Measurements from ENCODE around the gene GRAMD4. TPM values are rescaled to one million over a fixed set of nuclear protein-coding genes. Genes with fewer than 3 reads are reported as not detected.

The GRAMD4 gene
- total and polyA plus RNA-seq, 10 donors, result 16.0 to 46.1 (median 28.6) TPM

- intact Hi-C loops (cut with DNase I; ENCODE audit: low total_unique reads), result no loop called here
- peak; percentile 68 for DNase-seq
- no peak for TF ChIP-seq POLR2A (IDR thresholded peaks at IDR 0.05)
- TF ChIP-seq, protein P1, sequence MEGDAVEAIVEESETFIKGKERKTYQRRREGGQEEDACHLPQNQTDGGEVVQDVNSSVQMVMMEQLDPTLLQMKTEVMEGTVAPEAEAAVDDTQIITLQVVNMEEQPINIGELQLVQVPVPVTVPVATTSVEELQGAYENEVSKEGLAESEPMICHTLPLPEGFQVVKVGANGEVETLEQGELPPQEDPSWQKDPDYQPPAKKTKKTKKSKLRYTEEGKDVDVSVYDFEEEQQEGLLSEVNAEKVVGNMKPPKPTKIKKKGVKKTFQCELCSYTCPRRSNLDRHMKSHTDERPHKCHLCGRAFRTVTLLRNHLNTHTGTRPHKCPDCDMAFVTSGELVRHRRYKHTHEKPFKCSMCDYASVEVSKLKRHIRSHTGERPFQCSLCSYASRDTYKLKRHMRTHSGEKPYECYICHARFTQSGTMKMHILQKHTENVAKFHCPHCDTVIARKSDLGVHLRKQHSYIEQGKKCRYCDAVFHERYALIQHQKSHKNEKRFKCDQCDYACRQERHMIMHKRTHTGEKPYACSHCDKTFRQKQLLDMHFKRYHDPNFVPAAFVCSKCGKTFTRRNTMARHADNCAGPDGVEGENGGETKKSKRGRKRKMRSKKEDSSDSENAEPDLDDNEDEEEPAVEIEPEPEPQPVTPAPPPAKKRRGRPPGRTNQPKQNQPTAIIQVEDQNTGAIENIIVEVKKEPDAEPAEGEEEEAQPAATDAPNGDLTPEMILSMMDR (IDR thresholded peaks at IDR 0.05 in 8 of 11, conservative IDR thresholded peaks at IDR 0.05 in 3 of 11), result no peak
- TF ChIP-seq POLR2AphosphoS5 (IDR thresholded peaks at IDR 0.05), result no peak
- H3K4me1 ChIP-seq, result peaks cover 20 to 53% (median 38%) of the 10 kb centered on the region in 6 donors
- H3K36me3 ChIP-seq, result no peaks in the 10 kb centered on the region
- WGBS, 5 donors, result 90 to 96% (median 93%) methylated on average over 13 to 15 of the region's 15 CpGs
- no peak overlapping the region for H3K4me3 ChIP-seq
- H3K27ac ChIP-seq, result peak overlapping the region in 1 of 8 donors; percentile 71
- H3K27me3 ChIP-seq (replicated peaks in 1 of 7), result no peaks in the 10 kb centered on the region
- peaks cover 0 to 24% (median 20%) of the 10 kb centered on the region in 8 donors for H3K9me3 ChIP-seq
Observed at GRCh38 chr22:46574438-46574992, 45.7 kb upstream of the GRAMD4 start.

DNA sequence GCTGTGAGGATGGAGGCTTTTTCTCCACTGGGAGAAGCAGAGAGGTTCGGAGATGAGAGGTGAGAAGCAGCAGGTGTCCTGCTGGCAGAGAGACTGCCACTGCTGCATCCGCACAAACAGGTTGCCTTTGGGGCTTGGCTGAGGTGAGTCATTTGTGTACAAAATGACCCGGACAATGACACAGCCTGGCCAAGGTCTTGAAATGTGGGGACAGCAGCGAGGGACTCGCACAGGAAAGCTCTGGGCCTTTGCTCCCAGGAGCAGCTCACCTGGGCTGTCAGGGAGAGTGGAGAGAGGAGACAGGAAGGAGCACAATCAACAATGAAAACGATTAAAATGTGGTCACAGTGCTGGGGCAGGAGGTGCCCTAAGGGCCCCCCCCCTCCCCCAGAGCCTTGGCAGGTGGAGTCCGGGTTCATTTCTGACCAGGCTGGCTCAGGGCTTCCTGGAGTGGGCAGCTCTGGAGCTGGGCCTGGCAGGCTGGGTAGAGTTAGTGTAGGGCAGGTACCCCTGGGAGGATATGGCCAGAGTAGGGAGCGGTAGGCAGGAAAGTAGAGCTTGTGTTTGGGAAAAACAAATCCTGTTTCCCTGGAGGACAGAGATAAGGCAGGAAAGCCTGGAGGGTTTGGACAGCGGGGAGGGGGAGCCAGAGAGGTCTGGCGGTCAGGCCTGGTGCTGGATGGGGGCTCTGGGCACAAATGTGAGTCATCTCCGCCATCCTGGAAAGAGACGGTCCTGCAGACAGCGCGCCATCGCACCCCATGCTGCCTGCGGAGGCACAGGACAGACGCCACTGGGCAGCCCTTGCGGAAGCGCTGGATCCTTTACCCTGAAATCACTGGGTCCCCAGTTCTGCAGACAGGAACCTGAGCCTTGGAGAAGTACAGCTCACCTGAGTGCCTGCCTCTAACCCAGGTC, 44.9 kb upstream of the GRAMD4 start:
- no peaks in the 10 kb centered on the region for H3K36me3 ChIP-seq
- intact Hi-C loops (cut with DNase I; ENCODE audit: low total_unique reads), result no loop called here
- peak overlapping the region in 2 of 8 donors; percentile 55 to 85 for H3K4me3 ChIP-seq
- peak; percentile 80 for DNase-seq
- peak overlapping the region in 5 of 8 donors; percentile 26 to 85 (median 53) for H3K27ac ChIP-seq
- TF ChIP-seq, protein P1 (IDR thresholded peaks at IDR 0.05 in 8 of 11, conservative IDR thresholded peaks at IDR 0.05 in 3 of 11), result no peak
- TF ChIP-seq POLR2AphosphoS5 (IDR thresholded peaks at IDR 0.05) (no peak), POLR2A (IDR thresholded peaks at IDR 0.05) (no peak)
- 63 to 81% (median 70%) methylated on average over 17 to 19 of the region's 19 CpGs for WGBS, 5 donors
- H3K9me3 ChIP-seq, result peaks cover 0 to 24% (median 20%) of the 10 kb centered on the region in 8 donors
- H3K27me3 ChIP-seq (replicated peaks in 1 of 7), result no peaks in the 10 kb centered on the region
- H3K4me1 ChIP-seq, result peaks cover 21 to 60% (median 42%) of the 10 kb centered on the region in 6 donors

DNA sequence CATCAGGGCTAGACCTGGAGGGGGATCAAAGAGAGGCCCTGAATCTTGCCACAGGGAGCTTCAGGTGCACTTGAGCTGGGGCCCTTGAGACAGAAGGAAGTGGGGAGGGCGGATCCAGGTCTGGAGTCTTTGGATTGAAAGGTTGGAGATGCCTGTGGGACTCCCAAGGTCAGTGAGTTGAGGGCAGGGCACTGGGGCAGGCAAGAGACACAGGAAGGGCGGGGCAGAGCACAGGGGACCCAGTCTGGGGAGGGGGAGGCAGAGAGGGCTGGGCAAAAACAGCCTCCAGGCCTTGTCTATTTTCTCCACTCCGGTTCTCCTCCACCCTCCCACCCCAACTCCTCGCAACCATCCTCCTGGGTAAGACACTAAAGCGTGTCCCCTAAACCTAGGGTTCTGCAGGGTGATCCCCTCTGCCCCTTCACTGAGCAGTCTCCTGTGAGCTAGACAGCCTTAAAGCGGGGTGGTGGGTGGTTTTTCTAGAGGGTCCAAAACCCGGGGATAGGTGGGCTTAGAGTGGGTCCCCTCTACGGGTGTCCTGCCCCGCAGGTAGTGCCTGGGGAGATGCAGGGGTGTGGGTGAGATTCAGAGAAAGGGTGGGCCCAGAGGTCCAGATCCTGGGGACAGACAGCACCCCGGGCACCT, 44.2 kb upstream of the GRAMD4 start:
- peak; percentile 63 for DNase-seq
- peak overlapping the region in 7 of 8 donors; percentile 36 to 85 (median 60) for H3K27ac ChIP-seq
- H3K4me3 ChIP-seq, result peak overlapping the region; percentile 47 to 85 (median 49)
- intact Hi-C loops (cut with DNase I; ENCODE audit: low total_unique reads), result no loop called here
- 46 to 60% (median 56%) methylated on average over 10 of the region's 10 CpGs for WGBS, 5 donors
- TF ChIP-seq POLR2AphosphoS5 (IDR thresholded peaks at IDR 0.05), result no peak
- no peaks in the 10 kb centered on the region for H3K27me3 ChIP-seq (replicated peaks in 1 of 7)
- no peaks in the 10 kb centered on the region for H3K36me3 ChIP-seq
- peaks cover 23 to 68% (median 49%) of the 10 kb centered on the region in 6 donors for H3K4me1 ChIP-seq
- H3K9me3 ChIP-seq, result peaks cover 0 to 19% (median 17%) of the 10 kb centered on the region in 8 donors

DNA sequence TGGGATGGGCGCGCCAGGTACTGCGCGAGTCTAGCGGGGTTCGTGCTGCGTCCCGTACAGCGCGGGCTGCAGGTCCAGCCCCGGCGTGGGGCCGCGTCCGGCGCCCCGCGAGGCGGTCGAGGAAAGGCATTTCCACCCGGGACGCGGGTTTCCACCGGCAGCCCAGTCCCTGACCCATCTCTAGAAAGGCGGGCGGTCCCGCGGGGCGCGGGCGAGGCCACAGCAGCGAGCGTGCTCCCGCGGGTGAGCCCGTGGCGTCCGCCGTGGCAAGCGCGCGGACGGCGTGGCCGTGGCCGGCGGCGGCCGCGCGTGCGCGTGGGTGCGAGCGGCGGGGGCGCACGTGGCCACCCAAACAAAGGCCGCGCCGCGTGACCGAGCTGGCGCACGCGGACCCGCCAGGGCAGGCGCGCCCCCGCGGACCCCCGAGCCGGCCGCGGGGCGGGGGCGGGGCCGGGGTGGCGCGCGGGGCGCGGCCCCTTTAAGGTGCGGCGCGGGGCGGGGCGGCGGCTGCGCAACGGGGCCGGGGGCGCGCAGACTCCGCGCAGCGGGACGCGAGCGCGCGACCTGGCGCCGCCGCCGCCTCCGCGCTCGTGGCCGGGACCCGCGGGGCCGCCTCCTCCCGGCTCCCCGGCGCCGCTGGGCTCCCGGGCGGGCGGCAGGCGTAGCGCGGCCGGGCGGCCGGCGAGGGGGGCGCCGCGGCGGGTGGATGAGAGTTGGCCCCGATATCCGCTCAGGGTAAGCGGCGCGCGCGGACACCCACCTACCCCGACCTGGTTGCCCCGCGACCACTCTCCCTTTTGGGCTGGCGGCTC, 43.4 kb upstream of the GRAMD4 start:
- Histone ChIP-seq H3K27ac (peak overlapping the region in 6 of 8 donors; percentile 36 to 85 (median 60)), H3K4me1 (peaks cover 23 to 75% (median 56%) of the 10 kb centered on the region in 6 donors), H3K36me3 (no peaks in the 10 kb centered on the region), H3K4me3 (peak overlapping the region; percentile 47 to 85 (median 57)), H3K27me3 (replicated peaks in 1 of 7) (no peaks in the 10 kb centered on the region), H3K9me3 (peaks cover 0 to 12% (median 10%) of the 10 kb centered on the region in 8 donors)
- 2 to 11% (median 3%) methylated on average over 17 to 142 of the region's 142 CpGs for WGBS, 5 donors
- TF ChIP-seq POLR2A (IDR thresholded peaks at IDR 0.05), result no peak
- TF ChIP-seq, protein P1 (IDR thresholded peaks at IDR 0.05 in 8 of 11, conservative IDR thresholded peaks at IDR 0.05 in 3 of 11), result no peak
- intact Hi-C loops (cut with DNase I; ENCODE audit: low total_unique reads), result no loop called here
- DNase-seq, result peak; percentile 91
